Spinal cord (tissue), 10 donors: ENCODE data around the gene TAPBPL. TPM values are rescaled to one million over a fixed set of nuclear protein-coding genes. Genes with fewer than 3 reads are reported as not detected.

Source experiments
- DNase-seq, 6 donors: peaks; one replicate each; pipeline versions ENCODE4 v3.0.0 to v3.0.0-alpha.2; 2013 to 2015; ENCODE audit warnings: low spot score in 6 of 6, low read depth in 4 of 6
- H3K27ac ChIP-seq: one replicate; pipeline ENCODE4 v1.5.1; 2013; ENCODE audit warnings: low read depth, low read length, control low read depth
- H3K27me3 ChIP-seq: one replicate; pipeline ENCODE4 v1.6.1; 2013; ENCODE audit warnings: low read length; ENCODE audit not compliant: control insufficient read depth, insufficient read depth
- H3K36me3 ChIP-seq: one replicate; pipeline ENCODE4 v1.6.1; 2013; ENCODE audit warnings: low read length; ENCODE audit not compliant: control insufficient read depth, insufficient read depth
- H3K4me1 ChIP-seq: one replicate; pipeline ENCODE4 v1.6.1; 2013; ENCODE audit warnings: low read length; ENCODE audit not compliant: control insufficient read depth, insufficient read depth
- H3K4me3 ChIP-seq: one replicate; pipeline ENCODE4 v1.5.1; 2013; ENCODE audit warnings: low read depth, low read length, control low read depth
- H3K9me3 ChIP-seq: one replicate; pipeline ENCODE4 v1.6.1; 2013; ENCODE audit warnings: low read length; ENCODE audit not compliant: control insufficient read depth, insufficient read depth
- WGBS: methylation state at CpG from one replicate; pipeline ENCODE4 v1.1.5; 2013; ENCODE audit warnings: missing lambda C conversion rate; ENCODE audit not compliant: insufficient coverage; 5-methylcytosine and 5-hydroxymethylcytosine counted together
- long read RNA-seq, 4 donors: transcript quantifications; one replicate each; lab custom pipeline, GENCODE V29; 2026
- polyA plus RNA-seq, 2 donors: library from polyadenylated mRNA; unstranded; fragments of 120-200 nt; gene quantifications; one replicate each; pipeline ENCODE4 v1.2.1, GENCODE V29; 2013; ENCODE audit not compliant: insufficient read length in 2 of 2
- total RNA-seq, 2 donors: library from RNA; depleted of rRNA in 1 of 2; stranded (reverse); fragments of 120-200 nt in 1 of 2; fragments of >200 nt in 1 of 2; gene quantifications; one replicate each; pipeline versions ENCODE4 v1.2.3 to v1.2.4, GENCODE V29; 2013 to 2014
- donor health status: healthy.

The TAPBPL gene
- total RNA-seq (10 to 100 TPM in 1 of 2 donors, 1 to 10 TPM in 1; 7.6 to 26.4 TPM), polyA plus RNA-seq (10 to 100 TPM; 10.0 to 10.7 TPM)
- long read RNA-seq, donor 1, partial matches to known transcripts, result 0 of 3 reads
- long read RNA-seq, donor 1, other reads (novel, unspliced or antisense), result 0 of 3 reads
- long read RNA-seq, donor 2, partial matches to known transcripts, result 0 of 15 reads
- long read RNA-seq, donor 2, other reads (novel, unspliced or antisense), result 12 of 15 reads
- long read RNA-seq, donor 3, result 0 reads
- long read RNA-seq, donor 4, transcript TAPBPL-201 (7 exons, 1,741 nt), result major isoform, 7 of 9 reads
- long read RNA-seq, donor 4, partial matches to known transcripts, result 0 of 9 reads
- long read RNA-seq, donor 4, other reads (novel, unspliced or antisense), result 0 of 9 reads

- Histone ChIP-seq H3K9me3 (no peaks in the 10 kb centered on the region), H3K4me1 (peaks cover 38% of the 10 kb centered on the region), H3K27ac (peak within 1 kb of the TSS; percentile 97), H3K36me3 (peaks cover 16% of the 10 kb centered on the region), H3K4me3 (peak within 1 kb of the TSS; percentile 72), H3K27me3 (no peaks in the 10 kb centered on the region)
- DNase-seq, result peak; percentile 74 to 98 (median 86)
- WGBS, result 8% methylated on average over 23 of the region's 27 CpGs
Measured at GRCh38 chr12:6451348-6452244, at the start of gene TAPBPL. TAPBPL (plus strand) TSS chr12:6452042; CDS start chr12:6452249, 207 bp downstream.

GRCh38 chr12:6404390-6404789 lies 47.5 kb upstream of the TAPBPL start:
- Histone ChIP-seq H3K9me3 (no peaks in the 10 kb centered on the region), H3K27me3 (no peaks in the 10 kb centered on the region), H3K36me3 (no peaks in the 10 kb centered on the region), H3K27ac (no peak overlapping the region), H3K4me1 (no peaks in the 10 kb centered on the region), H3K4me3 (no peak overlapping the region)
- no peak for DNase-seq
- WGBS, result no CpG with 5 or more reads among the region's 5 CpGs

GRCh38 chr12:6405963-6406362 lies 45.9 kb upstream of the TAPBPL start:
- H3K27me3 ChIP-seq, result no peaks in the 10 kb centered on the region
- no peak for DNase-seq
- no peak overlapping the region for H3K4me3 ChIP-seq
- no peaks in the 10 kb centered on the region for H3K36me3 ChIP-seq
- H3K4me1 ChIP-seq, result no peaks in the 10 kb centered on the region
- no peaks in the 10 kb centered on the region for H3K9me3 ChIP-seq
- no peak overlapping the region for H3K27ac ChIP-seq
- WGBS, result no CpG with 5 or more reads among the region's 6 CpGs

GRCh38 chr12:6407236-6407954 lies 44.4 kb upstream of the TAPBPL start:
- H3K27me3 ChIP-seq, result no peaks in the 10 kb centered on the region
- no peak overlapping the region for H3K27ac ChIP-seq
- no peaks in the 10 kb centered on the region for H3K36me3 ChIP-seq
- WGBS, result 93% methylated on average over 3 of the region's 10 CpGs
- H3K4me3 ChIP-seq, result no peak overlapping the region
- H3K4me1 ChIP-seq, result no peaks in the 10 kb centered on the region
- no peak for DNase-seq
- no peaks in the 10 kb centered on the region for H3K9me3 ChIP-seq

GRCh38 chr12:6416596-6416995 lies 35.2 kb upstream of the TAPBPL start:
- Histone ChIP-seq H3K27ac (no peak overlapping the region), H3K9me3 (no peaks in the 10 kb centered on the region), H3K4me1 (no peaks in the 10 kb centered on the region), H3K36me3 (no peaks in the 10 kb centered on the region), H3K4me3 (no peak overlapping the region), H3K27me3 (no peaks in the 10 kb centered on the region)
- no peak for DNase-seq
- WGBS, result 94% methylated on average over 3 of the region's 3 CpGs

GRCh38 chr12:6418796-6419195 lies 33.0 kb upstream of the TAPBPL start:
- H3K27ac ChIP-seq, result no peak overlapping the region
- no peaks in the 10 kb centered on the region for H3K27me3 ChIP-seq
- no peaks in the 10 kb centered on the region for H3K4me1 ChIP-seq
- no peaks in the 10 kb centered on the region for H3K36me3 ChIP-seq
- 89% methylated on average over 6 of the region's 6 CpGs for WGBS
- no peak for DNase-seq
- H3K4me3 ChIP-seq, result no peak overlapping the region
- H3K9me3 ChIP-seq, result no peaks in the 10 kb centered on the region

GRCh38 chr12:6420364-6420763 lies 31.5 kb upstream of the TAPBPL start:
- no peaks in the 10 kb centered on the region for H3K27me3 ChIP-seq
- DNase-seq, result no peak
- no peak overlapping the region for H3K4me3 ChIP-seq
- H3K27ac ChIP-seq, result no peak overlapping the region
- WGBS, result no CpG with 5 or more reads among the region's 4 CpGs
- H3K4me1 ChIP-seq, result no peaks in the 10 kb centered on the region
- H3K36me3 ChIP-seq, result no peaks in the 10 kb centered on the region
- no peaks in the 10 kb centered on the region for H3K9me3 ChIP-seq

- no peaks in the 10 kb centered on the region for H3K36me3 ChIP-seq
- no peaks in the 10 kb centered on the region for H3K27me3 ChIP-seq
- peak; percentile 46 to 93 (median 74) for DNase-seq
- no peak overlapping the region for H3K4me3 ChIP-seq
- H3K27ac ChIP-seq, result no peak overlapping the region
- H3K9me3 ChIP-seq, result no peaks in the 10 kb centered on the region
- WGBS, result 11% methylated on average over 9 of the region's 9 CpGs
- H3K4me1 ChIP-seq, result peaks cover 3% of the 10 kb centered on the region
Measured at GRCh38 chr12:6423267-6424007, 28.4 kb upstream of the TAPBPL start.

- Histone ChIP-seq H3K27me3 (no peaks in the 10 kb centered on the region), H3K36me3 (no peaks in the 10 kb centered on the region), H3K4me1 (peaks cover 3% of the 10 kb centered on the region), H3K4me3 (no peak overlapping the region), H3K27ac (no peak overlapping the region), H3K9me3 (no peaks in the 10 kb centered on the region)
- no peak for DNase-seq
- WGBS, result 67% methylated on average over 5 of the region's 6 CpGs
Measured at GRCh38 chr12:6424008-6424347, 27.9 kb upstream of the TAPBPL start.
